ENCODE measurements around the gene GPR27.

Gene GPR27

DNA sequence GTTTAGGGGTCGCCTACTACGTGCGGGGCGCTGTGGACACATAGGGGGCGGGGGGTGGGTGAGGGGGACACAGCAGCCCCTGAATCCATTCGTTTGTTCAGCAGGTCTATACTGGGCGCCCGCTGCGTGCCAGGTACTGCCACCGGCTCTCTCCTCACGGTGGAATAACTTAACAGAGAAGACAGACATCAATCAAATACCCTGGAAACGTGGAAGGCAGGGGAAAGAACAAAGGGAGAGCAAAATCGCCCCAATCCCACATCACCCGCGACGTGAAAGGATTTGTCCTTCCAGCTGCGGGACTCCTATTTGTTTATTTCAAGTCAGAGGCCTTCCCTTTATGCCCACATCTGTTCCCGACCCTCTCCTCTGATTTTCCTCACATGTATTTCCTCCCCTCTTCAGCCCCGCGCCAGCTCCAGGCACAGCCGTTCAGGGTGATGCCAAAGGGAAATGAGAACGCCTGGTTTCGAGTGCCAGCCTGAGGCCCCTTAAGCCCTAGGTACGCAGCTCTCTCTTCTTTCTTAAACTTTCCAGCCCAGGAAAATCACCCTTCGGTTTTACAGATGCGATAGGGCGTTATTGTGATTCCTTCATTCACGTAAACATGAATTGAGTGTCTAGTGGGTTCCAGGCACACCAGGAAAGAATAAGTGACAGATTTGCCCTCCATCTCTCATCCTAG is 32.0 kb downstream of the GPR27 start:
- Histone ChIP-seq H3K4me2 (ENCODE audit: insufficient read depth, low read length, poor library complexity, severe bottlenecking) (peak overlapping the region; percentile 98), H3K36me3 (replicated peaks in 1 of 2; ENCODE audit: control insufficient read depth in 2 of 2, insufficient read depth in 2 of 2, low read length in 2 of 2) (no peaks in the 10 kb centered on the region), H2BK120ac (ENCODE audit: low read depth, low read length) (no peak overlapping the region), H3K9ac (ENCODE audit: low read depth, low read length, poor library complexity) (peak overlapping the region; percentile 56), H3K4ac (ENCODE audit: low read length) (no peak overlapping the region), H3K23ac (ENCODE audit: low read depth, low read length, poor library complexity) (no peak overlapping the region), H2BK5ac (ENCODE audit: low read length) (no peak overlapping the region), H3K27me3 (ENCODE audit: control insufficient read depth in 3 of 3, insufficient read depth in 3 of 3, low read depth in 1 of 3, low read length in 3 of 3) (peaks cover 15 to 78% (median 27%) of the 10 kb centered on the region in 3 experiments), H3K14ac (ENCODE audit: low read length) (peak overlapping the region; percentile 2), H3K4me3 (ENCODE audit: low read length in 2 of 2) (peak overlapping the region in 1 of 2 donors; percentile 79), H3K4me1 (ENCODE audit: control insufficient read depth in 2 of 2, insufficient read depth in 1 of 2, low read depth in 1 of 2, low read length in 2 of 2) (peaks cover 2 to 9% of the 10 kb centered on the region in 2 donors), H4K8ac (ENCODE audit: low read depth, low read length) (no peak overlapping the region), H2BK12ac (ENCODE audit: low read length) (no peak overlapping the region), H2BK15ac (ENCODE audit: low read length) (no peak overlapping the region), H3K79me1 (ENCODE audit: low read depth, low read length) (no peaks in the 10 kb centered on the region), H3K9me3 (replicated peaks in 1 of 2; ENCODE audit: control insufficient read depth in 2 of 2, insufficient read depth in 1 of 2, low read depth in 1 of 2, low read length in 2 of 2) (no peaks in the 10 kb centered on the region), H3K18ac (ENCODE audit: low read length) (peak overlapping the region; percentile 21), H2AFZ (ENCODE audit: low read length) (peak overlapping the region; percentile 77), H2AK5ac (ENCODE audit: low read depth, low read length) (no peak overlapping the region), H3K27ac (replicated peaks; ENCODE audit: low read length) (no peak overlapping the region), H4K91ac (ENCODE audit: low read depth, low read length, poor library complexity) (no peak overlapping the region)
- WGBS, 2 donors (ENCODE audit: extremely low coverage in 2 of 2, insufficient read length in 2 of 2, insufficient replicate concordance in 1 of 2), result no CpG with 5 or more reads among the region's 28 CpGs
- DNase-seq (ENCODE audit: low spot score), result no peak

- Histone ChIP-seq H2BK15ac (ENCODE audit: low read length) (no peak overlapping the region), H2BK12ac (ENCODE audit: low read length) (no peak overlapping the region), H3K27me3 (ENCODE audit: control insufficient read depth in 3 of 3, insufficient read depth in 3 of 3, low read depth in 1 of 3, low read length in 3 of 3) (peaks cover 15 to 76% (median 27%) of the 10 kb centered on the region in 3 experiments), H2AFZ (ENCODE audit: low read length) (no peak overlapping the region), H2BK120ac (ENCODE audit: low read depth, low read length) (no peak overlapping the region), H3K27ac (replicated peaks; ENCODE audit: low read length) (no peak overlapping the region), H2BK5ac (ENCODE audit: low read length) (no peak overlapping the region), H3K4me1 (ENCODE audit: control insufficient read depth in 2 of 2, insufficient read depth in 1 of 2, low read depth in 1 of 2, low read length in 2 of 2) (peaks cover 2 to 9% of the 10 kb centered on the region in 2 donors), H4K8ac (ENCODE audit: low read depth, low read length) (no peak overlapping the region), H3K9me3 (replicated peaks in 1 of 2; ENCODE audit: control insufficient read depth in 2 of 2, insufficient read depth in 1 of 2, low read depth in 1 of 2, low read length in 2 of 2) (no peaks in the 10 kb centered on the region), H2AK5ac (ENCODE audit: low read depth, low read length) (no peak overlapping the region), H3K4me3 (ENCODE audit: low read length in 2 of 2) (no peak overlapping the region), H3K79me1 (ENCODE audit: low read depth, low read length) (no peaks in the 10 kb centered on the region), H3K4me2 (ENCODE audit: insufficient read depth, low read length, poor library complexity, severe bottlenecking) (no peak overlapping the region), H3K14ac (ENCODE audit: low read length) (no peak overlapping the region), H3K36me3 (replicated peaks in 1 of 2; ENCODE audit: control insufficient read depth in 2 of 2, insufficient read depth in 2 of 2, low read length in 2 of 2) (no peaks in the 10 kb centered on the region), H3K4ac (ENCODE audit: low read length) (no peak overlapping the region), H3K9ac (ENCODE audit: low read depth, low read length, poor library complexity) (no peak overlapping the region), H4K91ac (ENCODE audit: low read depth, low read length, poor library complexity) (no peak overlapping the region), H3K23ac (ENCODE audit: low read depth, low read length, poor library complexity) (no peak overlapping the region), H3K18ac (ENCODE audit: low read length) (no peak overlapping the region)
- DNase-seq (ENCODE audit: low spot score), result peak; percentile 15
- WGBS, 2 donors (ENCODE audit: extremely low coverage in 2 of 2, insufficient read length in 2 of 2, insufficient replicate concordance in 1 of 2), result no CpG with 5 or more reads among the region's 8 CpGs
Observed at GRCh38 chr3:71786217-71786549, 32.5 kb downstream of the GPR27 start.

GRCh38 chr3:71786551-71786950 is 32.9 kb downstream of the GPR27 start:
- no CpG with 5 or more reads among the region's 6 CpGs for WGBS, 2 donors (ENCODE audit: extremely low coverage in 2 of 2, insufficient read length in 2 of 2, insufficient replicate concordance in 1 of 2)

GRCh38 chr3:71787851-71788405 is 34.3 kb downstream of the GPR27 start:
- Histone ChIP-seq H3K27ac (replicated peaks; ENCODE audit: low read length) (no peak overlapping the region), H2BK15ac (ENCODE audit: low read length) (no peak overlapping the region), H3K4me1 (ENCODE audit: control insufficient read depth in 2 of 2, insufficient read depth in 1 of 2, low read depth in 1 of 2, low read length in 2 of 2) (peaks cover 2 to 9% of the 10 kb centered on the region in 2 donors), H3K4ac (ENCODE audit: low read length) (no peak overlapping the region), H3K79me1 (ENCODE audit: low read depth, low read length) (no peaks in the 10 kb centered on the region), H2BK12ac (ENCODE audit: low read length) (no peak overlapping the region), H3K27me3 (ENCODE audit: control insufficient read depth in 3 of 3, insufficient read depth in 3 of 3, low read depth in 1 of 3, low read length in 3 of 3) (peaks cover 15 to 59% (median 27%) of the 10 kb centered on the region in 3 experiments), H3K4me2 (ENCODE audit: insufficient read depth, low read length, poor library complexity, severe bottlenecking) (no peak overlapping the region), H2AFZ (ENCODE audit: low read length) (no peak overlapping the region), H3K18ac (ENCODE audit: low read length) (no peak overlapping the region), H4K91ac (ENCODE audit: low read depth, low read length, poor library complexity) (no peak overlapping the region), H2BK5ac (ENCODE audit: low read length) (no peak overlapping the region), H2AK5ac (ENCODE audit: low read depth, low read length) (no peak overlapping the region), H3K4me3 (ENCODE audit: low read length in 2 of 2) (no peak overlapping the region), H3K9me3 (replicated peaks in 1 of 2; ENCODE audit: control insufficient read depth in 2 of 2, insufficient read depth in 1 of 2, low read depth in 1 of 2, low read length in 2 of 2) (no peaks in the 10 kb centered on the region), H3K9ac (ENCODE audit: low read depth, low read length, poor library complexity) (no peak overlapping the region), H3K14ac (ENCODE audit: low read length) (no peak overlapping the region), H2BK120ac (ENCODE audit: low read depth, low read length) (no peak overlapping the region), H3K23ac (ENCODE audit: low read depth, low read length, poor library complexity) (no peak overlapping the region), H3K36me3 (replicated peaks in 1 of 2; ENCODE audit: control insufficient read depth in 2 of 2, insufficient read depth in 2 of 2, low read length in 2 of 2) (no peaks in the 10 kb centered on the region), H4K8ac (ENCODE audit: low read depth, low read length) (no peak overlapping the region)
- DNase-seq (ENCODE audit: low spot score), result no peak
- WGBS, 2 donors (ENCODE audit: extremely low coverage in 2 of 2, insufficient read length in 2 of 2, insufficient replicate concordance in 1 of 2), result no CpG with 5 or more reads among the region's 7 CpGs

More at GRCh38 chr3:71786551-71786950, 32.9 kb downstream of the GPR27 start:
- Histone ChIP-seq H4K91ac (ENCODE audit: low read depth, low read length, poor library complexity) (no peak overlapping the region), H2AK5ac (ENCODE audit: low read depth, low read length) (no peak overlapping the region), H2BK15ac (ENCODE audit: low read length) (no peak overlapping the region), H2BK12ac (ENCODE audit: low read length) (no peak overlapping the region), H3K4me3 (ENCODE audit: low read length in 2 of 2) (no peak overlapping the region), H3K9me3 (replicated peaks in 1 of 2; ENCODE audit: control insufficient read depth in 2 of 2, insufficient read depth in 1 of 2, low read depth in 1 of 2, low read length in 2 of 2) (no peaks in the 10 kb centered on the region), H3K4me2 (ENCODE audit: insufficient read depth, low read length, poor library complexity, severe bottlenecking) (no peak overlapping the region), H3K9ac (ENCODE audit: low read depth, low read length, poor library complexity) (no peak overlapping the region), H3K4me1 (ENCODE audit: control insufficient read depth in 2 of 2, insufficient read depth in 1 of 2, low read depth in 1 of 2, low read length in 2 of 2) (peaks cover 2 to 9% of the 10 kb centered on the region in 2 donors), H3K18ac (ENCODE audit: low read length) (no peak overlapping the region), H3K27me3 (ENCODE audit: control insufficient read depth in 3 of 3, insufficient read depth in 3 of 3, low read depth in 1 of 3, low read length in 3 of 3) (peaks cover 15 to 72% (median 27%) of the 10 kb centered on the region in 3 experiments), H2AFZ (ENCODE audit: low read length) (no peak overlapping the region), H4K8ac (ENCODE audit: low read depth, low read length) (no peak overlapping the region), H3K4ac (ENCODE audit: low read length) (no peak overlapping the region), H3K27ac (replicated peaks; ENCODE audit: low read length) (no peak overlapping the region), H2BK5ac (ENCODE audit: low read length) (no peak overlapping the region), H3K79me1 (ENCODE audit: low read depth, low read length) (no peaks in the 10 kb centered on the region), H3K23ac (ENCODE audit: low read depth, low read length, poor library complexity) (no peak overlapping the region), H3K14ac (ENCODE audit: low read length) (no peak overlapping the region), H3K36me3 (replicated peaks in 1 of 2; ENCODE audit: control insufficient read depth in 2 of 2, insufficient read depth in 2 of 2, low read length in 2 of 2) (no peaks in the 10 kb centered on the region), H2BK120ac (ENCODE audit: low read depth, low read length) (no peak overlapping the region)
- no peak for DNase-seq (ENCODE audit: low spot score)

Data from neuronal stem cell (in vitro differentiated cells).